ENCODE measurements around the gene KRTAP20-3. TPM values are rescaled to one million over a fixed set of nuclear protein-coding genes. Genes with fewer than 3 reads are reported as not detected.

KRTAP20-3 gene
- polyA plus RNA-seq (2013, experiment 1 of 2), result not detected
- not detected for polyA plus RNA-seq (2013, experiment 2 of 2)

DNA sequence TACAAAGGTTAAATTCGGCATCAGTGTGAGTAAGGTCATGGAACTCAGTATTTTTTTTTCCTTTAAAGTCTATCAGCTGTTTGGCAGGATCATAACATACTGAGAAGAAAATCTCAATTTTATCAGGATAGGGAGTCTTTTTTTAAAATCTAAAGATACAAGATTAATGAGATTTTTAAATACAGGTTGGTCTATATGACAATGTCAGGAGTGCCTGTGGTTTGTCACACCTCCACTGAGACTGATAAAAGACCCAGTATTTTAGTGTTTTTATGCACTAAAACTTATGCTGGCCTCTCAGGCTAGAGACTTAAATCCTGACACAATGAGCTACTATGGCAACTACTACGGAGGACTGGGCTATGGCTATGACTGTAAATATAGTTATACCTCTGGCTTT, at the start of gene KRTAP20-3:
Gene KRTAP20-3, plus strand, starts transcription at position 301 of the 400 bp plus-strand sequence.
- no peak within 1 kb of the TSS for H3K4me2 ChIP-seq (ENCODE audit: low read length)
- no peak for DNase-seq
- H4K8ac ChIP-seq (ENCODE audit: low read depth, low read length), result no peak within 1 kb of the TSS
- no peak within 1 kb of the TSS for H3K27ac ChIP-seq (ENCODE audit: low read depth, low read length)
- H3K18ac ChIP-seq (ENCODE audit: low read length), result no peak within 1 kb of the TSS
- H3K4me1 ChIP-seq (ENCODE audit: control insufficient read depth, low read depth, low read length), result no peaks in the 10 kb centered on the region
- no peak within 1 kb of the TSS for H3K9ac ChIP-seq (ENCODE audit: low read length)
- H2BK15ac ChIP-seq (replicated peaks; ENCODE audit: low read depth), result no peak within 1 kb of the TSS
- no peak within 1 kb of the TSS for H2BK5ac ChIP-seq (ENCODE audit: low read length)
- H3K27me3 ChIP-seq (ENCODE audit: insufficient read depth, low read length, poor library complexity), result no peaks in the 10 kb centered on the region
- H2AK5ac ChIP-seq (ENCODE audit: low read length), result no peak within 1 kb of the TSS
- H4K5ac ChIP-seq (ENCODE audit: low read length), result no peak within 1 kb of the TSS
- H3K4ac ChIP-seq (ENCODE audit: low read depth, low read length), result no peak within 1 kb of the TSS
- H2BK120ac ChIP-seq (ENCODE audit: low read depth, low read length), result no peak within 1 kb of the TSS
- H3K79me2 ChIP-seq (ENCODE audit: control insufficient read depth, insufficient read depth, low read length), result no peaks in the 10 kb centered on the region
- no peaks in the 10 kb centered on the region for H3K79me1 ChIP-seq (ENCODE audit: low read length)
- no peak within 1 kb of the TSS for H3K56ac ChIP-seq (ENCODE audit: low read length)
- no peaks in the 10 kb centered on the region for H3K36me3 ChIP-seq (ENCODE audit: control insufficient read depth, insufficient read depth, low read length)
- no peak within 1 kb of the TSS for H3K4me3 ChIP-seq (ENCODE audit: low read length)
- no CpG with 5 or more reads among the region's 2 CpGs for WGBS (ENCODE audit: extremely low coverage, insufficient coverage, low lambda C conversion rate)
- no peak within 1 kb of the TSS for H3K23ac ChIP-seq (ENCODE audit: low read length)

DNA sequence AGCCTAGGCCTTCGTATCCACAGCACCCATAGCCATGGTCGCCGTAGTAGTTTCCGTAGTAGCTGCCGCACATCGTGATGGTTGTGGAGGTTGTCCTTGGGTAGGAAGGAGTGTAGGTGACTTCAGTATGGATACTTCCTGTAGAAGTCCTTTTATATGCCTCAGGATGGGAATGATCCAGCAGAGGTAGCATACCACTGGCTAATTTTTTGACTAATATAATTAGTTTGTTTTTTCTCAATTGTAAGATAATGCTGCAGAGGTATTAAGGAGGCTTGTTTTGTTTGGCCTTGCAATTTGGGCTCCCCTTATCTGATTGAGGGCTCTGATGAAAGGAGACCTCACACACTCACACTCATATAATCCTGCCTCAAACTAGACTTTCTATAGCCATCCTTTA, 43.9 kb upstream of the KRTAP20-3 start, which contains the start of gene KRTAP6-2:
Gene KRTAP6-2, minus strand, starts transcription at position 101 of the 400 bp plus-strand sequence. Its CDS starts 28 bp downstream, at position 73.
- no peak within 1 kb of the TSS for H3K4me3 ChIP-seq (ENCODE audit: low read length)
- H3K56ac ChIP-seq (ENCODE audit: low read length), result no peak within 1 kb of the TSS
- H3K4me2 ChIP-seq (ENCODE audit: low read length), result no peak within 1 kb of the TSS
- H2BK15ac ChIP-seq (replicated peaks; ENCODE audit: low read depth), result no peak within 1 kb of the TSS
- H3K27ac ChIP-seq (ENCODE audit: low read depth, low read length), result no peak within 1 kb of the TSS
- no peak within 1 kb of the TSS for H2AK5ac ChIP-seq (ENCODE audit: low read length)
- no peak within 1 kb of the TSS for H2BK5ac ChIP-seq (ENCODE audit: low read length)
- no peak within 1 kb of the TSS for H4K5ac ChIP-seq (ENCODE audit: low read length)
- H2BK120ac ChIP-seq (ENCODE audit: low read depth, low read length), result no peak within 1 kb of the TSS
- no peaks in the 10 kb centered on the region for H3K27me3 ChIP-seq (ENCODE audit: insufficient read depth, low read length, poor library complexity)
- no peak for DNase-seq
- no CpG with 5 or more reads among the region's 6 CpGs for WGBS (ENCODE audit: extremely low coverage, insufficient coverage, low lambda C conversion rate)
- no peak within 1 kb of the TSS for H3K18ac ChIP-seq (ENCODE audit: low read length)
- no peak within 1 kb of the TSS for H3K9ac ChIP-seq (ENCODE audit: low read length)
- no peak within 1 kb of the TSS for H4K8ac ChIP-seq (ENCODE audit: low read depth, low read length)
- no peaks in the 10 kb centered on the region for H3K79me2 ChIP-seq (ENCODE audit: control insufficient read depth, insufficient read depth, low read length)
- H3K79me1 ChIP-seq (ENCODE audit: low read length), result no peaks in the 10 kb centered on the region
- no peak within 1 kb of the TSS for H3K23ac ChIP-seq (ENCODE audit: low read length)
- no peaks in the 10 kb centered on the region for H3K4me1 ChIP-seq (ENCODE audit: control insufficient read depth, low read depth, low read length)
- no peaks in the 10 kb centered on the region for H3K36me3 ChIP-seq (ENCODE audit: control insufficient read depth, insufficient read depth, low read length)
- no peak within 1 kb of the TSS for H3K4ac ChIP-seq (ENCODE audit: low read depth, low read length)

GRCh38 chr21:30600787-30601186, 41.9 kb upstream of the KRTAP20-3 start, which contains the start of gene KRTAP22-1:
Gene KRTAP22-1 (plus strand): TSS chr21:30601087.
- no peak within 1 kb of the TSS for H2AK5ac ChIP-seq (ENCODE audit: low read length)
- H2BK5ac ChIP-seq (ENCODE audit: low read length), result no peak within 1 kb of the TSS
- no peak within 1 kb of the TSS for H2BK15ac ChIP-seq (replicated peaks; ENCODE audit: low read depth)
- H3K9ac ChIP-seq (ENCODE audit: low read length), result no peak within 1 kb of the TSS
- no peak within 1 kb of the TSS for H4K5ac ChIP-seq (ENCODE audit: low read length)
- H3K36me3 ChIP-seq (ENCODE audit: control insufficient read depth, insufficient read depth, low read length), result no peaks in the 10 kb centered on the region
- no peak within 1 kb of the TSS for H4K8ac ChIP-seq (ENCODE audit: low read depth, low read length)
- WGBS (ENCODE audit: extremely low coverage, insufficient coverage, low lambda C conversion rate), result no CpG with 5 or more reads among the region's 1 CpG
- no peak within 1 kb of the TSS for H3K4ac ChIP-seq (ENCODE audit: low read depth, low read length)
- no peaks in the 10 kb centered on the region for H3K79me1 ChIP-seq (ENCODE audit: low read length)
- H3K18ac ChIP-seq (ENCODE audit: low read length), result no peak within 1 kb of the TSS
- no peak within 1 kb of the TSS for H3K4me3 ChIP-seq (ENCODE audit: low read length)
- DNase-seq, result no peak
- H3K79me2 ChIP-seq (ENCODE audit: control insufficient read depth, insufficient read depth, low read length), result no peaks in the 10 kb centered on the region
- no peak within 1 kb of the TSS for H2BK120ac ChIP-seq (ENCODE audit: low read depth, low read length)
- no peak within 1 kb of the TSS for H3K27ac ChIP-seq (ENCODE audit: low read depth, low read length)
- H3K23ac ChIP-seq (ENCODE audit: low read length), result no peak within 1 kb of the TSS
- H3K27me3 ChIP-seq (ENCODE audit: insufficient read depth, low read length, poor library complexity), result no peaks in the 10 kb centered on the region
- H3K4me1 ChIP-seq (ENCODE audit: control insufficient read depth, low read depth, low read length), result no peaks in the 10 kb centered on the region
- no peak within 1 kb of the TSS for H3K4me2 ChIP-seq (ENCODE audit: low read length)
- H3K56ac ChIP-seq (ENCODE audit: low read length), result no peak within 1 kb of the TSS

GRCh38 chr21:30605968-30606367, 36.7 kb upstream of the KRTAP20-3 start:
- H2BK120ac ChIP-seq (ENCODE audit: low read depth, low read length), result no peak overlapping the region
- no peak overlapping the region for H3K4ac ChIP-seq (ENCODE audit: low read depth, low read length)

GRCh38 chr21:30612132-30612531, 30.5 kb upstream of the KRTAP20-3 start:
- H3K56ac ChIP-seq (ENCODE audit: low read length), result no peak overlapping the region
- H2BK120ac ChIP-seq (ENCODE audit: low read depth, low read length), result no peak overlapping the region
- H3K79me2 ChIP-seq (ENCODE audit: control insufficient read depth, insufficient read depth, low read length), result no peaks in the 10 kb centered on the region
- H2BK15ac ChIP-seq (replicated peaks; ENCODE audit: low read depth), result no peak overlapping the region
- H2BK5ac ChIP-seq (ENCODE audit: low read length), result no peak overlapping the region
- H3K23ac ChIP-seq (ENCODE audit: low read length), result no peak overlapping the region
- no peak overlapping the region for H3K27ac ChIP-seq (ENCODE audit: low read depth, low read length)
- no peak overlapping the region for H3K4me3 ChIP-seq (ENCODE audit: low read length)
- H3K27me3 ChIP-seq (ENCODE audit: insufficient read depth, low read length, poor library complexity), result no peaks in the 10 kb centered on the region
- no peak overlapping the region for H4K5ac ChIP-seq (ENCODE audit: low read length)
- no peak overlapping the region for H3K4me2 ChIP-seq (ENCODE audit: low read length)
- DNase-seq, result no peak
- H4K8ac ChIP-seq (ENCODE audit: low read depth, low read length), result no peak overlapping the region
- no peak overlapping the region for H2AK5ac ChIP-seq (ENCODE audit: low read length)
- H3K9ac ChIP-seq (ENCODE audit: low read length), result no peak overlapping the region
- no peaks in the 10 kb centered on the region for H3K4me1 ChIP-seq (ENCODE audit: control insufficient read depth, low read depth, low read length)
- H3K4ac ChIP-seq (ENCODE audit: low read depth, low read length), result no peak overlapping the region
- H3K36me3 ChIP-seq (ENCODE audit: control insufficient read depth, insufficient read depth, low read length), result no peaks in the 10 kb centered on the region
- no peaks in the 10 kb centered on the region for H3K79me1 ChIP-seq (ENCODE audit: low read length)
- no peak overlapping the region for H3K18ac ChIP-seq (ENCODE audit: low read length)
- no CpG with 5 or more reads among the region's 2 CpGs for WGBS (ENCODE audit: extremely low coverage, insufficient coverage, low lambda C conversion rate)

More at GRCh38 chr21:30605968-30606367, 36.7 kb upstream of the KRTAP20-3 start:
- Histone ChIP-seq H3K27me3 (ENCODE audit: insufficient read depth, low read length, poor library complexity) (no peaks in the 10 kb centered on the region), H3K4me1 (ENCODE audit: control insufficient read depth, low read depth, low read length) (no peaks in the 10 kb centered on the region), H3K23ac (ENCODE audit: low read length) (no peak overlapping the region), H3K79me2 (ENCODE audit: control insufficient read depth, insufficient read depth, low read length) (no peaks in the 10 kb centered on the region), H3K56ac (ENCODE audit: low read length) (no peak overlapping the region), H3K27ac (ENCODE audit: low read depth, low read length) (no peak overlapping the region), H3K79me1 (ENCODE audit: low read length) (no peaks in the 10 kb centered on the region), H2AK5ac (ENCODE audit: low read length) (no peak overlapping the region), H2BK15ac (replicated peaks; ENCODE audit: low read depth) (no peak overlapping the region), H3K18ac (ENCODE audit: low read length) (no peak overlapping the region), H4K5ac (ENCODE audit: low read length) (no peak overlapping the region), H2BK5ac (ENCODE audit: low read length) (no peak overlapping the region), H3K9ac (ENCODE audit: low read length) (no peak overlapping the region), H3K36me3 (ENCODE audit: control insufficient read depth, insufficient read depth, low read length) (no peaks in the 10 kb centered on the region), H4K8ac (ENCODE audit: low read depth, low read length) (no peak overlapping the region), H3K4me2 (ENCODE audit: low read length) (no peak overlapping the region), H3K4me3 (ENCODE audit: low read length) (no peak overlapping the region)
- WGBS (ENCODE audit: extremely low coverage, insufficient coverage, low lambda C conversion rate), result no CpG with 5 or more reads among the region's 2 CpGs
- DNase-seq, result peak; percentile 60

DNA sequence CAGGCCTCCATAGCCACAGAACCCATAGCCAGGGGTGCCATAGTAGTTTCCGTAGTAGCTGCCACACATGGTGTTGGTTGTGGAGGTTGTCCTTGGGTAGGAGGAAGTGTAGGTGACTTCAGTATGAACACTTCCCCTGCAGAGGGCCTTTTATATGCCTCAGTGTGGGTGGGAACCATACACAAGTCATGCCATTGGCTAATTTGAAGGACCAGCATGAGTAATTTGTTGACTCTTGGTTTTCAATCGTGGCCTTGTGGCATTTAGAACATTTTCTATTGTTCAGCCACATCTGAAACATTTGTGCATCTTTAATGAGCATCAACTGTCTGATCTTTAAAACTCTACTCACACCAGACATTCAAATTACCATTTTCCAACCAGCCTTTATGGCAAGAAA, 28.8 kb upstream of the KRTAP20-3 start, which contains the start of gene KRTAP6-1:
Gene KRTAP6-1, minus strand, starts transcription at position 95 of the 400 bp plus-strand sequence. Its CDS starts 26 bp downstream, at position 69.
- Histone ChIP-seq H3K4ac (ENCODE audit: low read depth, low read length) (no peak within 1 kb of the TSS), H4K8ac (ENCODE audit: low read depth, low read length) (no peak within 1 kb of the TSS), H2BK120ac (ENCODE audit: low read depth, low read length) (no peak within 1 kb of the TSS), H2AK5ac (ENCODE audit: low read length) (no peak within 1 kb of the TSS), H2BK5ac (ENCODE audit: low read length) (no peak within 1 kb of the TSS), H3K9ac (ENCODE audit: low read length) (no peak within 1 kb of the TSS), H3K4me1 (ENCODE audit: control insufficient read depth, low read depth, low read length) (no peaks in the 10 kb centered on the region), H3K4me2 (ENCODE audit: low read length) (no peak within 1 kb of the TSS), H3K27me3 (ENCODE audit: insufficient read depth, low read length, poor library complexity) (no peaks in the 10 kb centered on the region), H3K27ac (ENCODE audit: low read depth, low read length) (no peak within 1 kb of the TSS), H3K18ac (ENCODE audit: low read length) (no peak within 1 kb of the TSS), H4K5ac (ENCODE audit: low read length) (no peak within 1 kb of the TSS), H3K79me2 (ENCODE audit: control insufficient read depth, insufficient read depth, low read length) (no peaks in the 10 kb centered on the region), H2BK15ac (replicated peaks; ENCODE audit: low read depth) (no peak within 1 kb of the TSS), H3K36me3 (ENCODE audit: control insufficient read depth, insufficient read depth, low read length) (no peaks in the 10 kb centered on the region), H3K23ac (ENCODE audit: low read length) (no peak within 1 kb of the TSS), H3K56ac (ENCODE audit: low read length) (no peak within 1 kb of the TSS), H3K4me3 (ENCODE audit: low read length) (no peak within 1 kb of the TSS), H3K79me1 (ENCODE audit: low read length) (no peaks in the 10 kb centered on the region)
- WGBS (ENCODE audit: extremely low coverage, insufficient coverage, low lambda C conversion rate), result no CpG with 5 or more reads among the region's 2 CpGs
- DNase-seq, result no peak
